ENCODE data around the gene CACNA1C. TPM values are rescaled to one million over a fixed set of nuclear protein-coding genes. Genes with fewer than 3 reads are reported as not detected.
"Not testable (repeated sequence)": the region's sequence is repeated elsewhere in the genome, so short reads cannot be mapped to it uniquely, and the experiment has no call there.

CACNA1C gene
- polyA plus RNA-seq, 4 donors = 6.8 to 17.5 (median 9.5) TPM

- no peak for DNase-seq (ENCODE audit: low read depth in 4 of 4, low spot score in 3 of 4)
Measured at GRCh38 chr12:2722806-2723205, 670.0 kb downstream of the CACNA1C start.

- no peak for DNase-seq (ENCODE audit: low read depth in 4 of 4, low spot score in 3 of 4)
Measured at GRCh38 chr12:2732290-2732689, 679.5 kb downstream of the CACNA1C start.

- DNase-seq (ENCODE audit: low read depth in 4 of 4, low spot score in 3 of 4) = no peak
Measured at GRCh38 chr12:2733493-2734355, 680.9 kb downstream of the CACNA1C start.

- DNase-seq (ENCODE audit: low read depth in 4 of 4, low spot score in 3 of 4) = no peak
Measured at GRCh38 chr12:2735432-2735831, 682.6 kb downstream of the CACNA1C start.

- no peak for DNase-seq (ENCODE audit: low read depth in 4 of 4, low spot score in 3 of 4)
Measured at GRCh38 chr12:2737656-2738241, 685.0 kb downstream of the CACNA1C start.

GRCh38 chr12:2739069-2739468 lies 686.3 kb downstream of the CACNA1C start:
- DNase-seq (ENCODE audit: low read depth in 4 of 4, low spot score in 3 of 4) = no peak

- no peak for DNase-seq (ENCODE audit: low read depth in 4 of 4, low spot score in 3 of 4)
Measured at GRCh38 chr12:2739832-2740641, 687.2 kb downstream of the CACNA1C start.

- not testable (repeated sequence) for DNase-seq (ENCODE audit: low read depth in 4 of 4, low spot score in 3 of 4)
Measured at GRCh38 chr12:2742037-2742436, 689.2 kb downstream of the CACNA1C start.

GRCh38 chr12:2743478-2743877 lies 690.7 kb downstream of the CACNA1C start:
- DNase-seq (ENCODE audit: low read depth in 4 of 4, low spot score in 3 of 4) = no peak

GRCh38 chr12:2745655-2746054 lies 692.9 kb downstream of the CACNA1C start:
- DNase-seq (ENCODE audit: low read depth in 4 of 4, low spot score in 3 of 4) = no peak

Other genes with a start within 250 kb of the CACNA1C start
- gene LRTM2, start 232.4 kb upstream of the CACNA1C start, polyA plus RNA-seq (ENCODE audit: insufficient read length in 4 of 4) = under 1 TPM; 0.22 to 0.42 (median 0.36) TPM
- 1 to 10 TPM; 1.9 to 3.2 (median 2.6) TPM for gene CACNA2D4, start 134.3 kb upstream of the CACNA1C start, polyA plus RNA-seq (ENCODE audit: insufficient read length in 4 of 4)
- gene DCP1B, start 48.5 kb upstream of the CACNA1C start, polyA plus RNA-seq (ENCODE audit: insufficient read length in 4 of 4) = 10 to 100 TPM; 25.8 to 33.4 (median 29.5) TPM